ENCODE data around the gene KCNS1. TPM values are rescaled to one million over a fixed set of nuclear protein-coding genes. Genes with fewer than 3 reads are reported as not detected.
A peak's percentile ranks its signal among the peaks of the same experiment; 100 is the strongest.

Gene KCNS1
- total RNA-seq, 2 experiments from 2014 or later: not detected

DNA sequence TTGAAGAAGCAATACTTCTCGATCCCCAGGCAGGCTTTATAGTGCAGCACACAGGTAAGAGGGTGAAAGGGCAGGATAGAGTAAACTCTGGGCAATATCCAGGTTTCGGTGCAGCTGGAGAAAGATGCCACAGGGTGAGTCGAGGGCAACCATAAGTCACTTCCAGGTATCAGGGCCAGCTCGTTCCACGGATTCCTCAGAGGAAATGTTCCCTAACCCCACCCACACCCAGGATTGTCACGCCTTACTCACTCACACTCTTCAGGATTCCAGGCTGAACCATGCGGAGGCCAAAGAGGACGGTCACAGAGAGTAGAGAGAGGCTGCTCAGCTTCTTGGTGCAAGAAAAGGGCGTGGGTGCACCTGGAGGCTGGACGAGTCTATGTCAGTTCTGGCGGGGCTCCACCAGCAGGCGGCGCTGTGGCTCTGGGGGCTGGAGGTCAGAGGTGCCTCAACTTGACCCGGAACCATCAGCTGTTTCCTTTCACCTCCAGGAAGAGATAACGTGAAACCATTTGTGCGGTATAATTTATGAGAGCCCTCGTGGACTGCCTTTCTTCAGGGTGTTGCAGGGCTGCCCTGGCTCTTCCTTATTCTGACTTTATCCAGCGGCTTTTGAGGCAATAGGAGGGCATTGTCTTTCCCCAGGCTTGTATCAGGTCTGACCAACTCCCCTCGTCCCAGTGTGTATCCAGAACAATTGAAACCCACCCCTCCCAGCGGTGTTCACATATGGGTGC, 37.8 kb upstream of the KCNS1 start:
- H2AFZ ChIP-seq (ENCODE audit: low read length): peak overlapping the region; percentile 42; the same call in 1 of the 2 replicates
- H3K9me2 ChIP-seq (ENCODE audit: insufficient read depth, low read length): no peaks in the 10 kb centered on the region
- no peak overlapping the region for H3K4me2 ChIP-seq (ENCODE audit: low read length)
- BruUV-seq (replicated peaks): no TSS peak
- no peaks in the 10 kb centered on the region for H3K4me1 ChIP-seq (ENCODE audit: insufficient read depth, low read length, poor library complexity, severe bottlenecking)
- H3K9me3 ChIP-seq (ENCODE audit: low read length): no peaks in the 10 kb centered on the region
- intact Hi-C loops (cut with micrococcal nuclease; ENCODE audit: unreplicated experiment): no loop called here
- H3K36me3 ChIP-seq (ENCODE audit: insufficient read depth, low read length): no peaks in the 10 kb centered on the region
- H4K20me1 ChIP-seq (ENCODE audit: insufficient read depth, low read length): no peaks in the 10 kb centered on the region
- TF ChIP-seq, protein P1, sequence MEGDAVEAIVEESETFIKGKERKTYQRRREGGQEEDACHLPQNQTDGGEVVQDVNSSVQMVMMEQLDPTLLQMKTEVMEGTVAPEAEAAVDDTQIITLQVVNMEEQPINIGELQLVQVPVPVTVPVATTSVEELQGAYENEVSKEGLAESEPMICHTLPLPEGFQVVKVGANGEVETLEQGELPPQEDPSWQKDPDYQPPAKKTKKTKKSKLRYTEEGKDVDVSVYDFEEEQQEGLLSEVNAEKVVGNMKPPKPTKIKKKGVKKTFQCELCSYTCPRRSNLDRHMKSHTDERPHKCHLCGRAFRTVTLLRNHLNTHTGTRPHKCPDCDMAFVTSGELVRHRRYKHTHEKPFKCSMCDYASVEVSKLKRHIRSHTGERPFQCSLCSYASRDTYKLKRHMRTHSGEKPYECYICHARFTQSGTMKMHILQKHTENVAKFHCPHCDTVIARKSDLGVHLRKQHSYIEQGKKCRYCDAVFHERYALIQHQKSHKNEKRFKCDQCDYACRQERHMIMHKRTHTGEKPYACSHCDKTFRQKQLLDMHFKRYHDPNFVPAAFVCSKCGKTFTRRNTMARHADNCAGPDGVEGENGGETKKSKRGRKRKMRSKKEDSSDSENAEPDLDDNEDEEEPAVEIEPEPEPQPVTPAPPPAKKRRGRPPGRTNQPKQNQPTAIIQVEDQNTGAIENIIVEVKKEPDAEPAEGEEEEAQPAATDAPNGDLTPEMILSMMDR (conservative IDR thresholded peaks at IDR 0.05; ENCODE audit: low read length): peak; percentile 88
- TF ChIP-seq EZH2phosphoT487 (IDR thresholded peaks at IDR 0.05; ENCODE audit: borderline replicate concordance, low read depth, low read length): no peak
- H3K79me2 ChIP-seq (ENCODE audit: insufficient read depth, low read depth, low read length): no peaks in the 10 kb centered on the region
- CTCF ChIA-PET (ENCODE audit: unreplicated experiment): no interaction called here
- POLR2A ChIA-PET: interaction anchor here (0.9 kb wide), 1 partner anchor 89 kb away, joined by 3 read pairs; no protein-coding TSS in a partner anchor
- H3K4me3 ChIP-seq (ENCODE audit: low read depth, low read length, poor library complexity, severe bottlenecking): no peak overlapping the region
- no peak overlapping the region for H3K27ac ChIP-seq (ENCODE audit: low read depth, low read length, poor library complexity, severe bottlenecking)
- DNase-seq (ENCODE audit: low spot score): peak; percentile 44

DNA sequence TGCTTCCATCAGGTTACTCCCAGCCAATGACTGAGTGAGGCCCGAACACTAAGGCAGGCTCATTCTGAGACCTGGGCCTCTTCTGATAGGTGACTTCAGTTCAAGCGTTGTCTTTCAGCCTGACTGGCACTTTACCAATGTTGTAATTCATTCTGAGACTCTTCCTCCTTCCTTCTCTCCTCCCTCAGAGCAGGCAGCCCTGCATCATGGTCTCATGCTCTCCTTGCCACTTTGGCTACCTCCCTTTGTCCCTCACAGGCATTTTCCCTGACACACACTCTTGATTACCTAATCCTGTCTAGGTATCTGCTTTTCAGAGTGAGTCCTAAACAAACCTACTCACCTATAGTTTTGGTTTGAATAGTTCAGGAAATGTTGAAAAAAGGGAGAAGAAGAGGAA, 36.0 kb upstream of the KCNS1 start:
- CTCF ChIA-PET (ENCODE audit: unreplicated experiment): no interaction called here
- intact Hi-C loops (cut with micrococcal nuclease; ENCODE audit: unreplicated experiment): no loop called here

DNA sequence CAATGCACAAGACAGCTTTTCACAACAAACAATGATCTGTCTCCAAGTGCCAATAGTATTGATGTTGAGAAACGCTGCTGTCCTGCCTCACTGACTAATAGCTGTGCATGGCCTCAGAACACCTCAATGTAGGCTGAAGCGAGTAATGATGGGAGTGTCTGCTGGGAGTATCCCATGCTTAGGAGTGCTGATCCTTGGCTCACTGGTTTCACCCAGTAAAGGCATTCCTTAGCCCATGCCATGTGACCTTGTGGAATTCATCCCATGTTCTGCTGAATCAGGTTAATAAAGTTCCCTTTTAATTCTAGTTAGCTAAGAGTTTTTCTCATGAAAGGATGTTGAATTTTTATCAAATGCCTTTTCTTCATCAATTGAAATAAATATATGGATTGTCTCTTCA, 27.2 kb upstream of the KCNS1 start:
- CTCF ChIA-PET (ENCODE audit: unreplicated experiment): no interaction called here
- BruUV-seq (replicated peaks): no TSS peak

More for the DNA sequence above, 36.0 kb upstream of the KCNS1 start:
- H3K9me3 ChIP-seq (ENCODE audit: low read length): no peaks in the 10 kb centered on the region
- H3K9me2 ChIP-seq (ENCODE audit: insufficient read depth, low read length): no peaks in the 10 kb centered on the region
- BruUV-seq (replicated peaks): no TSS peak
- H3K79me2 ChIP-seq (ENCODE audit: insufficient read depth, low read depth, low read length): no peaks in the 10 kb centered on the region
- H4K20me1 ChIP-seq (ENCODE audit: insufficient read depth, low read length): no peaks in the 10 kb centered on the region
- H3K36me3 ChIP-seq (ENCODE audit: insufficient read depth, low read length): no peaks in the 10 kb centered on the region
- no peak overlapping the region for H3K27ac ChIP-seq (ENCODE audit: low read depth, low read length, poor library complexity, severe bottlenecking)
- TF ChIP-seq, protein P1 (conservative IDR thresholded peaks at IDR 0.05; ENCODE audit: low read length): no peak
- TF ChIP-seq EZH2phosphoT487 (IDR thresholded peaks at IDR 0.05; ENCODE audit: borderline replicate concordance, low read depth, low read length): no peak
- no peaks in the 10 kb centered on the region for H3K4me1 ChIP-seq (ENCODE audit: insufficient read depth, low read length, poor library complexity, severe bottlenecking)
- POLR2A ChIA-PET: no interaction called here
- H2AFZ ChIP-seq (ENCODE audit: low read length): no peak overlapping the region
- H3K4me3 ChIP-seq (ENCODE audit: low read depth, low read length, poor library complexity, severe bottlenecking): no peak overlapping the region
- H3K4me2 ChIP-seq (ENCODE audit: low read length): no peak overlapping the region
- DNase-seq (ENCODE audit: low spot score): no peak

More for the DNA sequence above, 27.2 kb upstream of the KCNS1 start:
- no peak for DNase-seq (ENCODE audit: low spot score)
- Histone ChIP-seq H3K9me2 (ENCODE audit: insufficient read depth, low read length) (no peaks in the 10 kb centered on the region), H4K20me1 (ENCODE audit: insufficient read depth, low read length) (no peaks in the 10 kb centered on the region), H2AFZ (ENCODE audit: low read length) (no peak overlapping the region), H3K4me3 (ENCODE audit: low read depth, low read length, poor library complexity, severe bottlenecking) (no peak overlapping the region), H3K4me2 (ENCODE audit: low read length) (no peak overlapping the region), H3K79me2 (ENCODE audit: insufficient read depth, low read depth, low read length) (no peaks in the 10 kb centered on the region), H3K36me3 (ENCODE audit: insufficient read depth, low read length) (no peaks in the 10 kb centered on the region), H3K4me1 (ENCODE audit: insufficient read depth, low read length, poor library complexity, severe bottlenecking) (no peaks in the 10 kb centered on the region), H3K9me3 (ENCODE audit: low read length) (no peaks in the 10 kb centered on the region), H3K27ac (ENCODE audit: low read depth, low read length, poor library complexity, severe bottlenecking) (no peak overlapping the region)
- POLR2A ChIA-PET: no interaction called here
- intact Hi-C loops (cut with micrococcal nuclease; ENCODE audit: unreplicated experiment): no loop called here
- TF ChIP-seq EZH2phosphoT487 (IDR thresholded peaks at IDR 0.05; ENCODE audit: borderline replicate concordance, low read depth, low read length): no peak
- TF ChIP-seq, protein P1 (conservative IDR thresholded peaks at IDR 0.05; ENCODE audit: low read length): no peak
